SIG-M5 treated with dmso at 0.1 percent for 504 hours (cell line): ENCODE data around the gene MC1R.
"Not testable (repeated sequence)": the region's sequence is repeated elsewhere in the genome, so short reads cannot be mapped to it uniquely, and the experiment has no call there.

Experiments
- DNase-seq: peaks from one replicate; lab custom pipeline; 2025; ENCODE audit not compliant: unreplicated experiment; lab: John Stamatoyannopoulos, UW

Gene MC1R

DNA sequence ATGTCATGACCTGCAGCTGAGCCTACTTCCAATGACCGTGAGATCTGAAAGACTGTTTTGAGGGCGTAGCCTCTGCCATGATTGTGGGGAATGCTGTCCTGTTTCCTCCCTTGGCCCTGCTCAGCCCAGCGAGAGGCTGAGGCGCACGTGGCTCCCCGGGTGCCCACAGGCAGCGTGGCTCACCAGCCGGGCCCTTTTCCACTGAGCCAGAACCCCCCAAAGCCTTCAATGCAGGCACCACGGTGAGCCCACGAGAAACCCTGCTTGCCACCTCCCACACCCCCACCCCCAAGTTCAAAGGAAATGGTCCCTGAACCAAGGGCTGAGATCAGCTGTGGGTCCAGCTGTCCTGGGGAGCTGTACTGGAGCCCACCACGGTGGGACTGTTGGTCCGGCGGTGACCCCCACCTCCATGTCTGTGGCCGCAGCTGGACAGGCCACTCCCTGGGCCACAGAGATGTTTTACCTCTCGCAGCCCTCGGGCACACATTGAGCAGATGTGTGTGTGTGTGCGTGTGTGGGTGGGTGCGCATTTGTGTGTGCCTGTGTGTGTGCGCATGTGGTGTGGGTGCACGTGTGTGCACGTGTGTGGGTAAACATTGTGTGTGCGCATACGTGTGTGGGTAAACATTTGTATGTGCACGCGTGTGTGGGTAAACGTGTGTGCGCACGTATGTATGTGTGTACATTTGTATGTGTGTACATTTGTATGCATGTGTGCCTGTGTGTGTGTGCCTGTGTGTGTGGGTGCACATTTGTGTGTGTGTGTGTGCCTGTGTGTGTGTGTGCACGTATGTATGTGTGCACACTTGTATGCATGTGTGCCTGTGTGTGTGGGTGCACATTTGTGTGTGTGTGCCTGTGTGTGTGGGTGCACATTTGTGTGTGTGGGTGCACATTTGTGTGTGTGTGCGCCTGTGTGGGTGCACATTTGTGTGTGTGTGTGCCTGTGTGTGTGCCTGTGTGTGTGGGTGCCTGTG is 5.0 kb upstream of the MC1R start:
- no peak for DNase-seq

DNA sequence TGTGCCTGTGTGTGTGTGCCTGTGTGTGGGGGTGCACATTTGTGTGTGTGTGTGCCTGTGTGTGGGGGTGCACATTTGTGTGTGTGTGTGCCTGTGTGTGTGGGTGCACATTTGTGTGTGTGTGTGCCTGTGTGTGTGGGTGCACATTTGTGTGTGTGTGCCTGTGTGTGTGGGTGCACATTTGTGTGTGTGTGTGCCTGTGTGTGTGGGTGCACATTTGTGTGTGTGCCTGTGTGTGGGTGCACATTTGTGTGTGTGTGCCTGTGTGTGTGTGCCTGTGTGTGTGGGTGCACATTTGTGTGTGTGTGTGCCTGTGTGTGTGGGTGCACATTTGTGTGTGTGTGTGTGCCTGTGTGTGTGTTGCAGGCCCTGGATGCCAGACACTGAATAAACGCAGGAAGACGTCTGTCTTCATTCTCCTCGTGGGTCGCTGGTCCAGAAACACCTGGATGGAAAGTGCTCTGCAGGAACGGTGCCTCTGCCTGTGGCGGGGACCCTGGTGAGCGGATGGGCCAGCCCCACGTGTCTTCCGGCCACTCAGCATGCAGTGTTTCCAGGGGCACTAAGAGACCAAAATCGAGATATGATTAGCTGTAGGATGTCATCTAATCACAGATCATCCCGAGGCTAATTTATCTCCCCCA is 3.9 kb upstream of the MC1R start:
- not testable (repeated sequence) for DNase-seq

DNA sequence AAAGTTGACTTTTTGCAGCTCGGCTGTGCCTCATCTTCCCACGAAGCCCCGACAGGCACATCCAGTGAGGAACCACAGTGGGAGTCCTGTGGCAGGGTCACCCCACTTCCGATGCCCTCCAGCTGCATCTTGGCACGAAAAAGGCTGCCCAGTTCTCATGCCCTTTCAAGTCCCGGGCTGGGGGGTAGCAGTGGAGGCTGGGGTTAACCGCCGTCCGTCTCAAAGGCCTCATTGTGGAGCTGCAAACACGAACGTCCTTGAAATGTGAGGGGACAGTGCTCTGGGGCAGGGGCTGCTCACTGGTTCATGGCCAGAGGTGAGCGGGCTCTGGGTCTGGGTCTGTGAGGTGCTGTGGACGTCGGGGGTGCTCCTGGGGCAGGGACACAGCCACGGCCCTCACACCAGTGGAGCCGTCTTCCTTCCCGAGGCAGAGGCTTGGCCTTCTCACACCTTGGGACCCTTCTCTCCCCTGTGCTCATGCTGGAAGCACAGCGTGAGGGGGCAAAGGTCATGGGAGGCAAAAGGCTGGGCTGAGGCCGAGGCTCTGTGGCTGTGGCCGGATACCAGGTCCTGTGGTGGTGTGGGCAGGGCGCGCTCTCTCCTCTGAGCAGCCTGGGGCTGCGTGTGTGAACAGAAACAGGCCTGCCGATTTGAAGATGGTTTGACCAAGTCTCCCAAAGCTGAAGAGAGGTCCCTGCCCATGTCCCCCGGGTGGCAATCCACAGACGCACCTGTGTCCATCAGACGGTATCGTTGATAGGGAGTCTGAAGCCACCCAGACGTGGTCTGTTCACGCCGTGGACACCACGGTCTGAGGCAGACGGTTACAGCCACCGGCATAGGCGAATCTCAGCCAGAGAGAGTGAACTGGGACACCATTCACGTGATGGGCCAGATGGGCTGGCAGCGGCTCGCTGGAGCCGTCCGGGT is 3.1 kb upstream of the MC1R start:
- DNase-seq = no peak

DNA sequence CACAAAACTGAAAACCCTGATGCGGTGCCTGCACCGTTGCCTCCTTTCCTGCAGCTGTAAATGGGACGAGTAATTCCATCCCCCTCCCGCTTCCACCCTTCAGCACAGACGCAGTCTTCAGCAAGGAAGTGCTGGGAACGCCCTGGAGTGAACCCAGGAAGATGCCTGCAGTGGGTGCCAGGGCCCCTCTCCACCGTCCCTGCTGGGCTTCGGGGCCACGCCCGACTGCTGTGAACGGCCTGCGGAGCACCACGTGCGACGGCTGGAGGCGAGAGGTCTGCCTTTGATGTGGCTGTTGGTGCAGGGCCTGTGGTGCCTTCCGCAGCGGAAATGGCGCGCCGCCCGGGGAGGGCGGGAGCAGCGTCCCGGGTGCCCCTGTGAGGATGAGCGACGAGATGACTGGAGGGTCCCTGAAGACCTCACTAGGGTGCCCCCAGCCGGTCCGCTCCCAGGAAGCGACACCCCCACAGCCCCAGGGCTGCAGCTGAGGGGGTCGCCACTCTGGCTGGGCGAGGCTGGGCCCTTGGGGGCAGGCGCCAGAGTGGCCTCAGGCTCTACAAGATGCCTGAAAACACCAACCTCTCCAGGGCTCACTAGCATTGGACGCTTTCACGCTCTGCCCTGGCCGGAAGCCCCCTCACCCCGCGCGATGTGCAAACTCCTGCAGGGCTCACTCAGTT is 749 bp upstream of the MC1R start:
- peak; percentile 73 for DNase-seq

DNA sequence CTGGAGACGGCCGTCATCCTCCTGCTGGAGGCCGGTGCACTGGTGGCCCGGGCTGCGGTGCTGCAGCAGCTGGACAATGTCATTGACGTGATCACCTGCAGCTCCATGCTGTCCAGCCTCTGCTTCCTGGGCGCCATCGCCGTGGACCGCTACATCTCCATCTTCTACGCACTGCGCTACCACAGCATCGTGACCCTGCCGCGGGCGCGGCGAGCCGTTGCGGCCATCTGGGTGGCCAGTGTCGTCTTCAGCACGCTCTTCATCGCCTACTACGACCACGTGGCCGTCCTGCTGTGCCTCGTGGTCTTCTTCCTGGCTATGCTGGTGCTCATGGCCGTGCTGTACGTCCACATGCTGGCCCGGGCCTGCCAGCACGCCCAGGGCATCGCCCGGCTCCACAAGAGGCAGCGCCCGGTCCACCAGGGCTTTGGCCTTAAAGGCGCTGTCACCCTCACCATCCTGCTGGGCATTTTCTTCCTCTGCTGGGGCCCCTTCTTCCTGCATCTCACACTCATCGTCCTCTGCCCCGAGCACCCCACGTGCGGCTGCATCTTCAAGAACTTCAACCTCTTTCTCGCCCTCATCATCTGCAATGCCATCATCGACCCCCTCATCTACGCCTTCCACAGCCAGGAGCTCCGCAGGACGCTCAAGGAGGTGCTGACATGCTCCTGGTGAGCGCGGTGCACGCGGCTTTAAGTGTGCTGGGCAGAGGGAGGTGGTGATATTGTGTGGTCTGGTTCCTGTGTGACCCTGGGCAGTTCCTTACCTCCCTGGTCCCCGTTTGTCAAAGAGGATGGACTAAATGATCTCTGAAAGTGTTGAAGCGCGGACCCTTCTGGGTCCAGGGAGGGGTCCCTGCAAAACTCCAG is 1.1 kb downstream of the MC1R start:
- no peak for DNase-seq

DNA sequence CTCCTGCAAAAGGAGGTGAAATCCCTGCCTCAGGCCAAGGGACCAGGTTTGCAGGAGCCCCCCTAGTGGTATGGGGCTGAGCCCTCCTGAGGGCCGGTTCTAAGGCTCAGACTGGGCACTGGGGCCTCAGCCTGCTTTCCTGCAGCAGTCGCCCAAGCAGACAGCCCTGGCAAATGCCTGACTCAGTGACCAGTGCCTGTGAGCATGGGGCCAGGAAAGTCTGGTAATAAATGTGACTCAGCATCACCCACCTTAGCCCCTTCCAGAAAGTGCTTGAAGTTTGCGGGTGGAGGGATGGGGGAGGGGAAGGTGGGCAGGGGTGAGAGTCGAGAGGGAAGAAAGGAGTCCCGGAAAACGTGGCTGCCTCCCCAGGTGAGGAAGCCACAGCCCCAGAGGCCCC is 2.1 kb downstream of the MC1R start:
- no peak for DNase-seq

DNA sequence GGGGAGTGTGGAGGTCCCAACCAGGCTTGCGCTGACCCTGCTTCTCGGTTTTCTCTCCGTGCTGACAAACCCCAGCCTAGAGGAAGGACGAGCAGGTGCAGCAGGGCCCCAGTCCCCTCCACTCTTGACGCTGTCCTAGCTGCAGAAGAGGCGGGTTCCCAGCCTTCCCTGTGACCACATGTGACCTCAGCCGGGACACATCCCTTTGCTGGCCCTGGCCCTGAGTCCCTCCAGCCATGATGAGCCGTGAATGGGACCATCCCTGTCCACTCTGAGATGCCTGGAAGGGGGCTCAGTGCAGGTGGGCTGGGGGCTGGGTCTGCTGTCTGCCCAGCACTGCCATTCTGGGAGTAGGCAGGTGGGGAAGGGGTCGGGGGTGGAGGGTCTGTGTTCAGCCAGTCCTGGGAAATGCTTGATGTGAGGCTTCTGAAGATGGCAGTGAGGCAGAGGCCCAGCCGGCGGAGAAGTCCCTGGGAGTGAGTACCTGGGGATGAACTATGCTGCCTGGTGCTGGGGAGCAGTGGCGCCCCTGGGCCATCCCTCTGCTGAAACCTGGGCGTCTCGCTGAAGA is 2.6 kb downstream of the MC1R start:
- no peak for DNase-seq

DNA sequence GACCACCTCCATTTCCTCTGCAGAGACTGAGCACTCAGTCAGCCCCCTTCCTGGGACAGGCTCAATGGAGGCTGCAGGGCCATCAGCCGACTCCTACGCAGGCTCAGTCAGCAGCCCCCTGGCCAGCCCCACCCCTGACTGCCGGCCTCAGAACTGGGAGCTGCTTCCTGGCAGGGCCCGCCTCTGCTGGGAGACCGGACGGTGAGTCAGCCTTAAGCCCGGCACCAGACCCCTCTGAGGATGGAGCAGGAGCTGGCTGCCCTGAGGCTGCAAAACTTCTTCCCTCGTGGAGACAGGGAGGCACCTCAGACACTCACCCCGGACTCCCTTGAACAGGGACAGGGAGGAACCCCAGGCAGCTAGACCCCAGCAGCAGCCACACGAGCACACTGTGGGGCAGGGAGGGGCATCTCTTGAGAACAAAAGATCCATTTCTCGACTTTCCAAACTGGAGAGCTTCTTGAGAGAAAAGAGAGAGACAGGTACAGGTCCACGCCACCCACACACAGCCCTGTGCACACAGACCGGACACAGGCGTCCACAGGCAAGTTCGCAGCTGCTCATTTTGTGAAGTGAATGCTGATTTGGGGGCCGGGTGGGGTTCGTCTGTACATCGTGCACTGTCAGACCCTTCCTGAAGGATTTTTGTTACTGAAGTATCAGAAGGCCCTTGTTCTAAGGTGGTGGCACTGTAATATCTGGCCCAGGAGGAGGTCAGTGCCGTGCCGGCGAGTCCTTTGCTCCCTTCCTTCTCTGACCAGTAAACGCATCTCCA is 3.2 kb downstream of the MC1R start:
- DNase-seq = peak; percentile 63

DNA sequence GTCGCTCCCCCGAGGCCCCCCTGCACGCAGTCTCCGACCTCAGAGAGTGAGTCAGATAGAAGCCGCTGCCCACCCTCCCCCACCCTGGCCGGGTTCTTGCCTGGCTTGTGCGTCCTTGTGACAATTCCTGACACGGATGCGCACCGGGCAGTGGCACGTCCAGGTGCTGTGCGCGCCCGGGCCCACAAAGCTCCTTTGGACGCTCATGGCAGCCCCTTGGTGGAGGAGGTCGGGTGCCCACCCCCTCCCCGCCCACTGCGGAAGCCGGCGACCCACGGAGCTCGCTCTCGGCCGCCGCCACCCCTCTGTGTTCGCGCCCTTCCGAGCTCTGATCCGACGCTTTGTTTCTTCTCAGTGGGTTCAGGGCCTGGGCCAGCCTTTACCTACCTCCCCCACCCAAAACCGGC is 3.8 kb downstream of the MC1R start:
- peak; percentile 54 for DNase-seq

DNA sequence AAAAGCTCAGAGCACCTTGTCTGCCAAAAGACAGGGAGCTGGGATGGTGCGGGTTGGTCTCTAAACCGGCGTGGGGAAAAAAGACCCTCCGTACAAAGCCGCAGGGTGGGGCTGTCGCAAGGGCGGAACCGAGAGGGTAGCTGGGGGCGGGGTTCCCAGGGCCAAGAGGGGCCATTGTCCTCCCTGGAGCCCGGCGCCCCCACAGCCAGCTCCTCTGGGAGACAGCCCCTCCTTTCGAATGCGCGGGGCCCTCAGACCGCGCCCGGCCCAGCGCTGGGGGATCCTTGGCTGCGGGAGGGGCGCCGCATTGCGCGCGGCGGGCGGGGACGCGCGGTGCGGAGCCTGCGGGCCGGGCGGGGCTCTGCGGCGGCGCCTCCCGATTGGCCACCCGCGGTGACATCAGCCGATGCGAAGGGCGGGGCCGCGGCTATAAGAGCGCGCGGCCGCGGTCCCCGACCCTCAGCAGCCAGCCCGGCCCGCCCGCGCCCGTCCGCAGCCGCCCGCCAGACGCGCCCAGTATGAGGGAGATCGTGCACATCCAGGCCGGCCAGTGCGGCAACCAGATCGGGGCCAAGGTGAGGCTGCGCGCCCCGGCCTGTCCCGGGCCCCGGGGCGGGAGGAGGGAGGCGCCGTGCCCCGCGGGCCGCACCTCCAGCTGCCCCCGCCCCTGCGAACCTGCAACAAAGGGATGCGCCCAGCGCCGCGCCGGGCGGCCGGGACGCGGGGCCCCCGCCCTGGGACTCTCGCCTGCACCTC is 4.4 kb downstream of the MC1R start, which contains the start of gene TUBB3:
Gene TUBB3 (plus strand): TSS at position 459 of the 756 bp plus-strand sequence. CDS start 60 bp downstream, at position 519.
- DNase-seq = peak; percentile 61

DNA sequence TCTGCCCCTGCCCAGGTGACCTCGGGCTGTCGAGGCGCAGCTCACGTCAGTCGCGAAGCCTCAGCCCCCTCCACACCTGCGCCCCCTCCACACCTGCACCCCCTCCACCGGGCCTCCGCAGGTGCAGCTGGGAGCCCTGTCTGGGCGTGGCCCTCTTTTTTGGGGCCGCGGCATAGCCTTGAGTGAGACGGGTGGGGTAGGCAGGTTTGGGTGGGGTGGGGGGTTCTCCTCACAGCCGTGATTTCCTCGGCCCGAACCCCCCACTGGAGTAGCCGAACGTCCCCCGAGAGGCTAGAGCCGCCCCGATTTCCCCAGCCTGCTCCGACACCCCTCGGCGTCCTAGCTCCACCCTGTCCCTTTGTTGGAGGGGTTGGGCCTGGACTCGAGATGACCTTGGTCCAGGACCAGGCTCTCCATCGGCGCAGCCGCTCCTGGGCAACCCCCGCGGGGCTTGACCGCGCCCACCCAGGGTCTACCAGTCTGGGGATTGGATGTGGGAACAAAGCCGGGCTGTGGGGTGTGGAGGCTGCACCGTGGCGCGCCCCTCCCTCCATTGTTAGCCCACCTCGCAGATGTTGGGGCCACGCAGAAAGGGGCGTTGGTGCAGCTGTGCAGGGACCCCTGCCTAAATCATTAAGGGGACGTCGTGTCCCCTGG is 5.1 kb downstream of the MC1R start:
- no peak for DNase-seq

DNA sequence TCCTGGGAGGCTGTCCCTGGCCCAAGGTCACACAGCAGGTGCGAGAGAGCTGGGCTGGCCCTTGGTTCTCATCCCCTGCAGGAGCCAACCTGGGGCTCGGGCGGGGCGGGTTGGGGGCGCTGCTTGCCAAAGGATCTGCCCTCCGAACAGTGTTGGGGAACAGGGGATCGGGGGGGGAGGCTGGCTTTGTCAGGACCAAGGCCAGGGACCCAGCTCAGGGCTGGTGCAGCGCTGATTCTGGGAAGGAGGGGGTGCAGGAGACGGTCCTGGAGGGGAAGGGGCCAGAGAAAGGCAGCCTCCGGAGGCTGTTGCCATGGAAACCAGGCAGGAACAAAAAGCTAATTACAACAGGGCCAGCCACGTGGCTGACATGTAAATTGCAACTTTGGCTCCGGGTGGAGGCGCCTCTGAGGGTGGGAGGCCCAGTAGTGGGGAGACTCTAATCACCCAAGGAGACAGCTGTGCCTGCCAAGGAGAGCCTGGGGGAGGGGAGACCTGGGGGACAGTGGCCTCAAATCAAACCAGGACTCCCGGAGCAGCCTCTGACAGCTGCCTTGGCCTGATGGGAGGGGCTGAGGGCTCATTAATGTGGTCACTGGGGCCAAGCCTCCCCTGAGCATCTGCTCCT is 5.7 kb downstream of the MC1R start:
- DNase-seq = peak; percentile 60

DNA sequence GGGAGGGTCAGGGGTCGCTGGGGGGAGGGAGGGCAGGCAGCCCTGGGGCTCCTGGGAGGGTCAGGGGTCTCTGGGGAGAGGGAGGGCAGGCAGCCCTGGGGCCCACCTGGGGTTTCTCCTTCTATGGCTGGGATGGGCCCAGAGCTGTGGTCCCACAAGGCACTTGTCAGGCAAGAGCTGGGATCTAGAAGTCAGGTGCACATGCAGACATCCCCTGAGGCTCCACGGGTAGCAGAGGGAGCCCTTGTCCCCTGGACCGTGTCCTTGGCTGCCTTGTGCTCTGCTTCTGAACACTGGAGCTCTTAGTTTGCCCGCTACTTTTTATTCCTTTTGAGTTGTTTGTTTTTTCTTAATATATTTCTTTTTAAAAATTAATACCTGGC is 6.3 kb downstream of the MC1R start:
- no peak for DNase-seq

DNA sequence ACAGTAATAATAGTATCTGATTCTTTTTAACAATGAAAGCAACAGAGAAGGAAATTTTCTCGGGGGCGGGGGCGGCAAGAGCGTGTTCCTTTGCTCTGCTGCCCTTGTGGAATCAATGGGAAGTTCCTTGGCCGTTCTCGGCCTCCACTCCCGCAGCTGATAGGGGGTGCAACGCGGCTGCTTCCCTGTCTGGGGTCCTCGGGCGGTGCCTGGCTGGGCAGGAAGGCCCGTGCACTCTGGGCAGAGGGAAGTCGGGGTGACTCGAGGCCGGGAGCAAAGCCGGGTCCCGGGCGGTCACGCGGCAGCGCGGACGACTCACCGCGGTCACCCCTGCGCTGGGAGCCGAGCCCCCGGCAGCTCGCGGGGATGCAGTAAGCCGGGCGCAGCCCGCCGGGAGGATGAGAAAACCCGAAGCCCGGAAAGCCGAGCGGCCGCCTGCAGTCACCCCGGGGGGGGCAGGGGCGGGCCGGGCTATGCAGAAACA is 7.0 kb downstream of the MC1R start:
- DNase-seq = no peak

DNA sequence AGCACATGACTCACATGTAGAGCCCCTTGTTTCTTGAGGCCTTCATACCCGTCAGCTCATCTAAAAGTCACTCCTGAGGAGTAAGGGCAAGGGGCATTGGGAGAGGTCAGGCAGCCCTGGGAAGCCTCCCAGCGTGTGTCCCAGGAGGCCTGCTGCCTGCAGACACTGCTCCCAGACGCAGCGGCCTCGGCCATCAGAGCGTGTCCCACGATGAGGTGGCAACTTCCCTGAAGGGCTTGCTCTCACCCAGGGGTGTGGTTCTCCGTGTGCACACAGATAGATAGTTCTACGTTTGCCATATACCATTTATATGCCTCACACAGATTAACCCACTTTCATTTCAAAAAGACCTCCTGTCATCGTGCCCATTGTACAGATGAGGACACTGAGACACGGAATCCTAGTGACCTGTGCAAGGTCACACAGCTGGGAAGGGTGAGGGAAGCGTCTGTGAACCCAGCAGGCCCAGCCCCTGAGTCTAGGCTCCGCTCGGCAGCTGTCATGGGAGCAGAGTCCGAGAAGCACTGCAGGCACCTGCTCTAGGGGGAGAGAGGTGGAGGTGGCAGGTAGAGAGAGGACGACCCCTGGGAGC is 12.7 kb downstream of the MC1R start:
- no peak for DNase-seq

DNA sequence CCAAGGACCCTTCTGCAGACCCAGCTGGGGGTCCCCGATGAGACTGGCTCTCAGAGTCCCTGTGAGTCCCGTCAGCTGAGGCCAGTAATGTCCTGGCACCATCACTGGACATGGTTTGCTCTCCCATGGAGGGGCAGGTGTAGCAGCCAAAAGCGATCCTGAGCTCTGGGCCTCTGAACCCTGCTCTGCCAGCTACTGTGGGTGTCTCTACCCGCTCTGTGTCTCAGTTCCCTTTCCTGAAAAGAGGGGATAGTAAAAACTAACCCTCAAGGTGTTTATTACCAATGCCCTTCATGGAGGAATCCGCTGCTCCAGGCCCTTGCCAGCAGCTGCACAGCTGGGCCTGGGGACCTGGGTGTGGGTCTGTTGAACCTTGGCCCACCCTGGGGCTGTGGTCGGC is 13.3 kb downstream of the MC1R start:
- DNase-seq = no peak
